OCI-M2 (cell line): ENCODE data around the gene DNAJB13.
"Not testable (repeated sequence)": the region's sequence is repeated elsewhere in the genome, so short reads cannot be mapped to it uniquely, and the experiment has no call there.

Source experiments
- DNase-seq: peaks from one replicate; lab custom pipeline; 2025; ENCODE audit not compliant: unreplicated experiment; lab: John Stamatoyannopoulos, UW

The DNAJB13 gene

GRCh38 chr11:73950869-73951710 is at the start of gene DNAJB13:
TSS of gene DNAJB13 (plus strand) at chr11:73951026. CDS start at chr11:73951070, 44 bp downstream.
- no peak for DNase-seq

- no peak for DNase-seq
Observed at GRCh38 chr11:73902303-73902702, 48.5 kb upstream of the DNAJB13 start.

GRCh38 chr11:73907191-73907590 is 43.6 kb upstream of the DNAJB13 start:
- no peak for DNase-seq

- DNase-seq, result no peak
Observed at GRCh38 chr11:73912026-73912425, 38.8 kb upstream of the DNAJB13 start.

- no peak for DNase-seq
Observed at GRCh38 chr11:73913472-73913871, 37.4 kb upstream of the DNAJB13 start.

GRCh38 chr11:73914284-73914683 is 36.5 kb upstream of the DNAJB13 start:
- no peak for DNase-seq

GRCh38 chr11:73916435-73916834 is 34.4 kb upstream of the DNAJB13 start:
- DNase-seq, result no peak

GRCh38 chr11:73921180-73921579 is 29.6 kb upstream of the DNAJB13 start:
- DNase-seq, result no peak

GRCh38 chr11:73929388-73929787 is 21.4 kb upstream of the DNAJB13 start:
- no peak for DNase-seq

- no peak for DNase-seq
Observed at GRCh38 chr11:73931039-73931645, 19.7 kb upstream of the DNAJB13 start.

GRCh38 chr11:73931951-73932350 is 18.9 kb upstream of the DNAJB13 start:
- DNase-seq, result no peak

- no peak for DNase-seq
Observed at GRCh38 chr11:73932781-73933180, 18.0 kb upstream of the DNAJB13 start.

GRCh38 chr11:73936047-73936446 is 14.8 kb upstream of the DNAJB13 start:
- DNase-seq, result not testable (repeated sequence)

GRCh38 chr11:73939096-73939495 is 11.7 kb upstream of the DNAJB13 start:
- no peak for DNase-seq

- DNase-seq, result no peak
Observed at GRCh38 chr11:73940801-73941570, 9.8 kb upstream of the DNAJB13 start.

- no peak for DNase-seq
Observed at GRCh38 chr11:73942010-73942409, 8.8 kb upstream of the DNAJB13 start.

GRCh38 chr11:73944085-73944484 is 6.7 kb upstream of the DNAJB13 start:
- no peak for DNase-seq

GRCh38 chr11:73944901-73945300 is 5.9 kb upstream of the DNAJB13 start:
- no peak for DNase-seq

- DNase-seq, result no peak
Observed at GRCh38 chr11:73945396-73945795, 5.4 kb upstream of the DNAJB13 start.

- DNase-seq, result no peak
Observed at GRCh38 chr11:73946798-73947458, 3.9 kb upstream of the DNAJB13 start.

- no peak for DNase-seq
Observed at GRCh38 chr11:73949246-73949645, 1.6 kb upstream of the DNAJB13 start.
